Measurements from ENCODE around the gene DRC7. TPM values are rescaled to one million over a fixed set of nuclear protein-coding genes. Genes with fewer than 3 reads are reported as not detected.

The DRC7 gene
- 0.09 TPM in 1 of 2 replicates, not detected in the other for total RNA-seq

GRCh38 chr16:57694725-57695679 lies at the start of gene DRC7:
Gene DRC7, plus strand, starts transcription at chr16:57694806. Its CDS starts 3,144 bp downstream, at chr16:57697950.
- Mint-ChIP-seq H3K36me3 (ENCODE audit: low read depth) (no peaks in the 10 kb centered on the region), H3K9me3 (no peaks in the 10 kb centered on the region), H3K27me3 (peaks cover 8% of the 10 kb centered on the region), H3K4me3 (peak within 1 kb of the TSS; percentile 75), H3K4me1 (peaks cover 19% of the 10 kb centered on the region), H3K27ac (peak within 1 kb of the TSS; percentile 77)
- intact Hi-C loops (cut with micrococcal nuclease), result no loop called here
- peak; percentile 75 for DNase-seq

- DNase-seq, result no peak
- Mint-ChIP-seq H3K27me3 (peaks cover 2% of the 10 kb centered on the region), H3K4me1 (peaks cover 21% of the 10 kb centered on the region), H3K36me3 (ENCODE audit: low read depth) (no peaks in the 10 kb centered on the region), H3K4me3 (no peak overlapping the region), H3K27ac (no peak overlapping the region), H3K9me3 (no peaks in the 10 kb centered on the region)
- intact Hi-C loops (cut with micrococcal nuclease), result no loop called here
Observed at GRCh38 chr16:57645169-57645568, 49.4 kb upstream of the DRC7 start.

GRCh38 chr16:57645691-57646387 lies 48.8 kb upstream of the DRC7 start:
- no peak for DNase-seq
- H3K9me3 Mint-ChIP-seq, result no peaks in the 10 kb centered on the region
- peaks cover 21% of the 10 kb centered on the region for H3K4me1 Mint-ChIP-seq
- H3K27me3 Mint-ChIP-seq, result no peaks in the 10 kb centered on the region
- no peak overlapping the region for H3K27ac Mint-ChIP-seq
- intact Hi-C loops (cut with micrococcal nuclease), result no loop called here
- no peak overlapping the region for H3K4me3 Mint-ChIP-seq
- H3K36me3 Mint-ChIP-seq (ENCODE audit: low read depth), result no peaks in the 10 kb centered on the region

- peak overlapping the region; percentile 2 for H3K27ac Mint-ChIP-seq
Observed at GRCh38 chr16:57646388-57647039, 48.1 kb upstream of the DRC7 start.

GRCh38 chr16:57647136-57647875 lies 47.3 kb upstream of the DRC7 start:
- Mint-ChIP-seq H3K4me3 (no peak overlapping the region), H3K36me3 (ENCODE audit: low read depth) (peaks cover 2% of the 10 kb centered on the region), H3K27ac (peak overlapping the region; percentile 49), H3K27me3 (no peaks in the 10 kb centered on the region), H3K4me1 (peaks cover 33% of the 10 kb centered on the region), H3K9me3 (no peaks in the 10 kb centered on the region)
- intact Hi-C loops (cut with micrococcal nuclease), result no loop called here
- DNase-seq, result no peak

More at GRCh38 chr16:57646388-57647039, 48.1 kb upstream of the DRC7 start:
- no peak overlapping the region for H3K4me3 Mint-ChIP-seq
- peaks cover 25% of the 10 kb centered on the region for H3K4me1 Mint-ChIP-seq
- intact Hi-C loops (cut with micrococcal nuclease), result no loop called here
- no peaks in the 10 kb centered on the region for H3K27me3 Mint-ChIP-seq
- no peak for DNase-seq
- H3K36me3 Mint-ChIP-seq (ENCODE audit: low read depth), result no peaks in the 10 kb centered on the region
- H3K9me3 Mint-ChIP-seq, result no peaks in the 10 kb centered on the region

- Mint-ChIP-seq H3K4me3 (no peak overlapping the region), H3K27ac (peak overlapping the region; percentile 14), H3K36me3 (ENCODE audit: low read depth) (peaks cover 2% of the 10 kb centered on the region), H3K9me3 (no peaks in the 10 kb centered on the region), H3K4me1 (peaks cover 33% of the 10 kb centered on the region), H3K27me3 (no peaks in the 10 kb centered on the region)
- intact Hi-C loops (cut with micrococcal nuclease), result loop anchor here (2.0 kb wide), 3 partner anchors 45 to 87 kb away; partner anchors contain the start of gene KATNB1
- DNase-seq, result no peak
Observed at GRCh38 chr16:57648125-57648524, 46.5 kb upstream of the DRC7 start.

GRCh38 chr16:57648581-57649442 lies 45.8 kb upstream of the DRC7 start:
- H3K27ac Mint-ChIP-seq, result peak overlapping the region; percentile 63
- no peaks in the 10 kb centered on the region for H3K9me3 Mint-ChIP-seq
- H3K36me3 Mint-ChIP-seq (ENCODE audit: low read depth), result peaks cover 2% of the 10 kb centered on the region
- peaks cover 31% of the 10 kb centered on the region for H3K4me1 Mint-ChIP-seq
- no peak overlapping the region for H3K4me3 Mint-ChIP-seq
- no peaks in the 10 kb centered on the region for H3K27me3 Mint-ChIP-seq
- intact Hi-C loops (cut with micrococcal nuclease), result loop anchor here (1.0 to 2.0 kb wide), 7 partner anchors 21 to 86 kb away; partner anchors contain the start of genes ADGRG1 and KATNB1
- DNase-seq, result peak; percentile 96

GRCh38 chr16:57649443-57649751 lies 45.2 kb upstream of the DRC7 start:
- intact Hi-C loops (cut with micrococcal nuclease), result loop anchor here (1.0 to 2.0 kb wide), 7 partner anchors 21 to 85 kb away; partner anchors contain the start of genes ADGRG1 and KATNB1
- Mint-ChIP-seq H3K27me3 (no peaks in the 10 kb centered on the region), H3K4me3 (no peak overlapping the region), H3K36me3 (ENCODE audit: low read depth) (peaks cover 2% of the 10 kb centered on the region), H3K4me1 (peaks cover 31% of the 10 kb centered on the region), H3K27ac (peak overlapping the region; percentile 63), H3K9me3 (no peaks in the 10 kb centered on the region)
- DNase-seq, result no peak

GRCh38 chr16:57649846-57650245 lies 44.8 kb upstream of the DRC7 start:
- intact Hi-C loops (cut with micrococcal nuclease), result loop anchor here (1.0 to 2.0 kb wide), 7 partner anchors 22 to 85 kb away; partner anchors contain the start of genes ADGRG1 and KATNB1
- H3K4me1 Mint-ChIP-seq, result peaks cover 31% of the 10 kb centered on the region
- no peaks in the 10 kb centered on the region for H3K9me3 Mint-ChIP-seq
- DNase-seq, result no peak
- H3K4me3 Mint-ChIP-seq, result no peak overlapping the region
- H3K27me3 Mint-ChIP-seq, result no peaks in the 10 kb centered on the region
- H3K36me3 Mint-ChIP-seq (ENCODE audit: low read depth), result peaks cover 2% of the 10 kb centered on the region
- no peak overlapping the region for H3K27ac Mint-ChIP-seq

- H3K4me1 Mint-ChIP-seq, result peaks cover 31% of the 10 kb centered on the region
- DNase-seq, result peak; percentile 83
- no peak overlapping the region for H3K4me3 Mint-ChIP-seq
- no peaks in the 10 kb centered on the region for H3K9me3 Mint-ChIP-seq
- H3K27me3 Mint-ChIP-seq, result no peaks in the 10 kb centered on the region
- peaks cover 2% of the 10 kb centered on the region for H3K36me3 Mint-ChIP-seq (ENCODE audit: low read depth)
- peak overlapping the region; percentile 68 for H3K27ac Mint-ChIP-seq
- intact Hi-C loops (cut with micrococcal nuclease), result no loop called here
Observed at GRCh38 chr16:57651344-57652333, 43.0 kb upstream of the DRC7 start.

- H3K4me1 Mint-ChIP-seq, result peaks cover 24% of the 10 kb centered on the region
- peaks cover 2% of the 10 kb centered on the region for H3K36me3 Mint-ChIP-seq (ENCODE audit: low read depth)
- no peaks in the 10 kb centered on the region for H3K9me3 Mint-ChIP-seq
Observed at GRCh38 chr16:57652695-57653471, 41.7 kb upstream of the DRC7 start.

More at GRCh38 chr16:57652695-57653471, 41.7 kb upstream of the DRC7 start:
- intact Hi-C loops (cut with micrococcal nuclease), result no loop called here
- H3K27ac Mint-ChIP-seq, result no peak overlapping the region
- H3K4me3 Mint-ChIP-seq, result no peak overlapping the region
- no peaks in the 10 kb centered on the region for H3K27me3 Mint-ChIP-seq
- DNase-seq, result no peak

All from activated CD4-positive, alpha-beta T cell treated with anti-CD3 and anti-CD28 coated beads, Interleukin-2, amount 10 ng/mL, durations not matched to agents 24 days and 14 days (primary cell).